ENCODE results near the gene ISYNA1.

The ISYNA1 gene

GRCh38 chr19:18399008-18399407 lies 38.9 kb downstream of the ISYNA1 start:
- Histone ChIP-seq H2AFZ (no peak overlapping the region), H3K27ac (peak overlapping the region; percentile 4), H3K4me3 (ENCODE audit: low read depth, low read length) (no peak overlapping the region), H3K9me3 (ENCODE audit: control insufficient read depth, low read length) (no peaks in the 10 kb centered on the region), H3K27me3 (ENCODE audit: control insufficient read depth, insufficient read depth, low read length) (no peaks in the 10 kb centered on the region), H3K9ac (no peak overlapping the region), H3K4me1 (peaks cover 5% of the 10 kb centered on the region), H3K4me2 (ENCODE audit: low read length) (peak overlapping the region; percentile 9), H3K79me2 (no peaks in the 10 kb centered on the region), H3K36me3 (ENCODE audit: control insufficient read depth, insufficient read depth, low read length) (no peaks in the 10 kb centered on the region)
- TF ChIP-seq CTCF (IDR thresholded peaks at IDR 0.05) = peak; percentile 24

- Histone ChIP-seq H3K27ac (peak within 1 kb of the TSS; percentile 4), H3K36me3 (ENCODE audit: control insufficient read depth, insufficient read depth, low read length) (no peaks in the 10 kb centered on the region), H3K27me3 (ENCODE audit: control insufficient read depth, insufficient read depth, low read length) (no peaks in the 10 kb centered on the region), H2AFZ (no peak within 1 kb of the TSS), H3K4me2 (ENCODE audit: low read length) (peak within 1 kb of the TSS; percentile 38), H3K9ac (no peak within 1 kb of the TSS), H3K4me3 (ENCODE audit: low read depth, low read length) (no peak within 1 kb of the TSS), H3K9me3 (ENCODE audit: control insufficient read depth, low read length) (no peaks in the 10 kb centered on the region), H3K4me1 (peaks cover 5% of the 10 kb centered on the region), H3K79me2 (no peaks in the 10 kb centered on the region)
- TF ChIP-seq CTCF (IDR thresholded peaks at IDR 0.05) = no peak
Measured at GRCh38 chr19:18397242-18398202, 40.4 kb downstream of the ISYNA1 start, which contains the start of gene LRRC25. LRRC25 (minus strand) TSS chr19:18397622; CDS start chr19:18396963, 659 bp downstream.

GRCh38 chr19:18396471-18397241 lies 41.3 kb downstream of the ISYNA1 start:
- no peak overlapping the region for H3K4me3 ChIP-seq (ENCODE audit: low read depth, low read length)

GRCh38 chr19:18393836-18394235 lies 44.1 kb downstream of the ISYNA1 start:
- no peak overlapping the region for H2AFZ ChIP-seq
- H3K4me1 ChIP-seq = peaks cover 5% of the 10 kb centered on the region
- no peaks in the 10 kb centered on the region for H3K27me3 ChIP-seq (ENCODE audit: control insufficient read depth, insufficient read depth, low read length)
- no peaks in the 10 kb centered on the region for H3K36me3 ChIP-seq (ENCODE audit: control insufficient read depth, insufficient read depth, low read length)
- no peak overlapping the region for H3K4me2 ChIP-seq (ENCODE audit: low read length)
- no peak for TF ChIP-seq CTCF (IDR thresholded peaks at IDR 0.05)
- no peaks in the 10 kb centered on the region for H3K9me3 ChIP-seq (ENCODE audit: control insufficient read depth, low read length)
- H3K4me3 ChIP-seq (ENCODE audit: low read depth, low read length) = no peak overlapping the region
- H3K79me2 ChIP-seq = no peaks in the 10 kb centered on the region
- H3K9ac ChIP-seq = no peak overlapping the region
- H3K27ac ChIP-seq = no peak overlapping the region

More at GRCh38 chr19:18396471-18397241, 41.3 kb downstream of the ISYNA1 start:
- Histone ChIP-seq H2AFZ (no peak overlapping the region), H3K79me2 (no peaks in the 10 kb centered on the region), H3K9ac (no peak overlapping the region), H3K4me1 (peaks cover 5% of the 10 kb centered on the region), H3K27ac (no peak overlapping the region), H3K27me3 (ENCODE audit: control insufficient read depth, insufficient read depth, low read length) (no peaks in the 10 kb centered on the region), H3K36me3 (ENCODE audit: control insufficient read depth, insufficient read depth, low read length) (no peaks in the 10 kb centered on the region), H3K9me3 (ENCODE audit: control insufficient read depth, low read length) (no peaks in the 10 kb centered on the region), H3K4me2 (ENCODE audit: low read length) (peak overlapping the region; percentile 38)
- TF ChIP-seq CTCF (IDR thresholded peaks at IDR 0.05) = no peak
